Astrocyte (in vitro differentiated cells and primary cell): ENCODE results near the gene ANAPC15. TPM values are rescaled to one million over a fixed set of nuclear protein-coding genes. Genes with fewer than 3 reads are reported as not detected.

Experiments used
- DNase-seq: peaks from one replicate; pipeline ENCODE4 v3.0.0-alpha.2; 2010; ENCODE audit warnings: low read depth
- FAIRE-seq: peaks from 2 replicates; lab custom pipeline; 2011; peaks lifted over from hg19 to GRCh38; lab: Jason Lieb, UNC
- H2AFZ ChIP-seq: 2 replicates; pipeline ENCODE4 v1.6.0; 2012; ENCODE audit warnings: low read depth, low read length, inconsistent platforms
- H3K27ac ChIP-seq: 2 replicates; pipeline ENCODE4 v1.5.1; 2011; ENCODE audit warnings: low read depth, low read length, inconsistent platforms
- H3K27me3 ChIP-seq: 2 replicates; pipeline ENCODE4 v1.6.0; 2011; ENCODE audit warnings: low read length, inconsistent platforms; ENCODE audit not compliant: insufficient read depth
- H3K36me3 ChIP-seq: 2 replicates; pipeline ENCODE4 v1.5.1; 2011; ENCODE audit warnings: low read length, inconsistent platforms; ENCODE audit not compliant: insufficient read depth
- H3K4me1 ChIP-seq: 2 replicates; pipeline ENCODE4 v1.5.1; 2011; ENCODE audit warnings: low read length, inconsistent platforms; ENCODE audit not compliant: insufficient read depth
- H3K4me2 ChIP-seq: 2 replicates; pipeline ENCODE4 v1.6.0; 2012; ENCODE audit warnings: low read length, inconsistent platforms
- H3K4me3 ChIP-seq: 2 replicates; pipeline ENCODE4 v1.5.1; 2011; ENCODE audit warnings: low read depth, mild to moderate bottlenecking, low read length, inconsistent platforms; ENCODE audit not compliant: insufficient read depth
- H3K79me2 ChIP-seq: 2 replicates; pipeline ENCODE4 v1.6.0; 2012; ENCODE audit warnings: mild to moderate bottlenecking, low read length, inconsistent platforms; ENCODE audit not compliant: insufficient read depth
- H3K9ac ChIP-seq: 2 replicates; pipeline ENCODE4 v1.6.0; 2012; ENCODE audit warnings: mild to moderate bottlenecking, low read length, inconsistent platforms
- H3K9me3 ChIP-seq: 2 replicates; pipeline ENCODE4 v1.5.1; 2012; ENCODE audit warnings: low read depth, mild to moderate bottlenecking, low read length, inconsistent platforms; ENCODE audit not compliant: insufficient read depth
- H4K20me1 ChIP-seq: 2 replicates; pipeline ENCODE4 v1.6.0; 2012; ENCODE audit warnings: low read length, inconsistent platforms; ENCODE audit not compliant: insufficient read depth
- H3K27ac Mint-ChIP-seq: one replicate; pipeline ENCODE4 v1.8.0; 2021; ENCODE audit warnings: mild to moderate bottlenecking, mixed read lengths; ENCODE audit not compliant: unreplicated experiment
- H3K27me3 Mint-ChIP-seq: one replicate; pipeline ENCODE4 v1.8.0; 2021; ENCODE audit warnings: low read depth, mixed read lengths; ENCODE audit not compliant: unreplicated experiment
- H3K36me3 Mint-ChIP-seq: one replicate; pipeline ENCODE4 v1.8.0; 2021; ENCODE audit warnings: low read depth, mixed read lengths; ENCODE audit not compliant: unreplicated experiment
- H3K4me1 Mint-ChIP-seq: one replicate; pipeline ENCODE4 v1.8.0; 2021; ENCODE audit warnings: low read depth, mixed read lengths; ENCODE audit not compliant: unreplicated experiment
- H3K4me3 Mint-ChIP-seq: one replicate; pipeline ENCODE4 v1.8.0; 2021; ENCODE audit warnings: mild to moderate bottlenecking, moderate library complexity, mixed read lengths; ENCODE audit not compliant: unreplicated experiment
- H3K9me3 Mint-ChIP-seq: one replicate; pipeline ENCODE4 v1.8.0; 2021; ENCODE audit warnings: mild to moderate bottlenecking, mixed read lengths; ENCODE audit not compliant: unreplicated experiment
- CTCF ChIP-seq: IDR thresholded peaks from 2 replicates; pipeline ENCODE4 v1.5.1; 2011; ENCODE audit warnings: low read depth, mild to moderate bottlenecking, inconsistent platforms, low read length, moderate library complexity; ENCODE audit not compliant: insufficient read depth
- EZH2 ChIP-seq: IDR thresholded peaks from 2 replicates; pipeline ENCODE4 v1.6.1; 2012; ENCODE audit warnings: mild to moderate bottlenecking, low read length, inconsistent platforms; ENCODE audit not compliant: insufficient read depth
- total RNA-seq: library from RNA; stranded (reverse); gene quantifications from 2 replicates; pipeline ENCODE4 v1.2.1, GENCODE V29; 2021

Gene ANAPC15
- total RNA-seq, 1 donor from 2014 or later = 39.0 TPM

- Mint-ChIP-seq H3K36me3 (peaks cover 4% of the 10 kb centered on the region), H3K27me3 (peaks cover 2% of the 10 kb centered on the region), H3K9me3 (peaks cover 2% of the 10 kb centered on the region), H3K4me1 (peaks cover 4% of the 10 kb centered on the region), H3K4me3 (no peak overlapping the region), H3K27ac (no peak overlapping the region)
- TF ChIP-seq EZH2 (no peak), CTCF (no peak)
- no peak for DNase-seq
- Histone ChIP-seq H3K79me2 (no peaks in the 10 kb centered on the region), H4K20me1 (no peaks in the 10 kb centered on the region), H3K9me3 (no peaks in the 10 kb centered on the region), H3K4me1 (peaks cover 17% of the 10 kb centered on the region), H3K4me2 (no peak overlapping the region), H3K9ac (no peak overlapping the region), H3K4me3 (no peak overlapping the region), H3K27me3 (no peaks in the 10 kb centered on the region), H3K27ac (no peak overlapping the region), H2AFZ (no peak overlapping the region), H3K36me3 (no peaks in the 10 kb centered on the region)
- FAIRE-seq = no peak
These were observed 3.7 kb upstream of the ANAPC15 start for GRCh38 chr11:72116019-72116755.

GRCh38 chr11:72114570-72114969, 2.1 kb upstream of the ANAPC15 start:
- no peaks in the 10 kb centered on the region for H4K20me1 ChIP-seq
- DNase-seq = no peak
- H3K9me3 ChIP-seq = no peaks in the 10 kb centered on the region
- Mint-ChIP-seq H3K27me3 (peaks cover 2% of the 10 kb centered on the region), H3K9me3 (peaks cover 2% of the 10 kb centered on the region), H3K4me1 (peaks cover 4% of the 10 kb centered on the region), H3K27ac (no peak overlapping the region), H3K4me3 (no peak overlapping the region), H3K36me3 (peaks cover 10% of the 10 kb centered on the region)
- H3K79me2 ChIP-seq = no peaks in the 10 kb centered on the region
- H3K4me1 ChIP-seq = peaks cover 20% of the 10 kb centered on the region
- no peak overlapping the region for H3K4me3 ChIP-seq
- H3K36me3 ChIP-seq = no peaks in the 10 kb centered on the region
- TF ChIP-seq CTCF (no peak), EZH2 (no peak)
- H3K9ac ChIP-seq = no peak overlapping the region
- no peaks in the 10 kb centered on the region for H3K27me3 ChIP-seq
- H3K4me2 ChIP-seq = no peak overlapping the region
- no peak overlapping the region for H2AFZ ChIP-seq
- no peak for FAIRE-seq
- no peak overlapping the region for H3K27ac ChIP-seq
